Measurements from ENCODE around the gene EEPD1. TPM values are rescaled to one million over a fixed set of nuclear protein-coding genes. Genes with fewer than 3 reads are reported as not detected.

Gene EEPD1
- total RNA-seq, 2 experiments from 2014 or later = 1.3 TPM

GRCh38 chr7:36301914-36302771, 149.1 kb downstream of the EEPD1 start:
- POLR2A ChIA-PET = interaction anchor here (0.6 kb wide), 1 partner anchor 317 kb away, joined by 3 read pairs; no protein-coding TSS in a partner anchor
- Mint-ChIP-seq H3K27ac (no peak overlapping the region), H3K27me3 (no peaks in the 10 kb centered on the region), H3K9me3 (ENCODE audit: low read depth) (no peaks in the 10 kb centered on the region), H3K4me1 (no peaks in the 10 kb centered on the region), H3K36me3 (ENCODE audit: low read depth) (no peaks in the 10 kb centered on the region), H3K4me3 (no peak overlapping the region)
- DNase-seq (no peak), ATAC-seq (no peak)
- intact Hi-C loops (cut with DNase I, micrococcal nuclease) = no loop called here
- CTCF ChIA-PET = interaction anchor here (1.1 to 3.4 kb wide), 4 partner anchors 10 to 326 kb away, joined by 4 to 17 read pairs (median 8); no protein-coding TSS in a partner anchor

- H3K36me3 Mint-ChIP-seq (ENCODE audit: low read depth) = no peaks in the 10 kb centered on the region
- intact Hi-C loops (cut with DNase I, micrococcal nuclease) = no loop called here
- H3K9me3 Mint-ChIP-seq (ENCODE audit: low read depth) = no peaks in the 10 kb centered on the region
- no peaks in the 10 kb centered on the region for H3K27me3 Mint-ChIP-seq
- ChIA-PET CTCF (interaction anchor here (0.6 to 1.2 kb wide), 5 partner anchors 10 to 326 kb away, joined by 3 to 4 read pairs (median 3); no protein-coding TSS in a partner anchor), POLR2A (no interaction called here)
- ATAC-seq (no peak), DNase-seq (no peak)
- no peak overlapping the region for H3K27ac Mint-ChIP-seq
- no peaks in the 10 kb centered on the region for H3K4me1 Mint-ChIP-seq
- H3K4me3 Mint-ChIP-seq = no peak overlapping the region
These were observed 150.4 kb downstream of the EEPD1 start for GRCh38 chr7:36303202-36304098.

GRCh38 chr7:36304099-36304425, 151.0 kb downstream of the EEPD1 start:
- no peaks in the 10 kb centered on the region for H3K27me3 Mint-ChIP-seq
- intact Hi-C loops (cut with DNase I, micrococcal nuclease) = no loop called here
- POLR2A ChIA-PET = no interaction called here

GRCh38 chr7:36305226-36305625, 152.2 kb downstream of the EEPD1 start:
- no peak overlapping the region for H3K4me3 Mint-ChIP-seq
- POLR2A ChIA-PET = no interaction called here
- no peaks in the 10 kb centered on the region for H3K9me3 Mint-ChIP-seq (ENCODE audit: low read depth)

More at GRCh38 chr7:36304099-36304425, 151.0 kb downstream of the EEPD1 start:
- ATAC-seq (no peak), DNase-seq (no peak)
- Mint-ChIP-seq H3K9me3 (ENCODE audit: low read depth) (no peaks in the 10 kb centered on the region), H3K4me1 (no peaks in the 10 kb centered on the region), H3K27ac (no peak overlapping the region), H3K36me3 (ENCODE audit: low read depth) (no peaks in the 10 kb centered on the region), H3K4me3 (no peak overlapping the region)
- CTCF ChIA-PET = interaction anchor here (1.2 kb wide), 1 partner anchor 16 kb away, joined by 3 read pairs; no protein-coding TSS in a partner anchor

GRCh38 chr7:36305648-36306047, 152.6 kb downstream of the EEPD1 start:
- no peaks in the 10 kb centered on the region for H3K4me1 Mint-ChIP-seq
- no peaks in the 10 kb centered on the region for H3K27me3 Mint-ChIP-seq
- intact Hi-C loops (cut with DNase I, micrococcal nuclease) = no loop called here
- H3K36me3 Mint-ChIP-seq (ENCODE audit: low read depth) = no peaks in the 10 kb centered on the region
- ChIA-PET POLR2A (no interaction called here), CTCF (interaction anchor here (0.7 to 1.2 kb wide), 6 partner anchors 12 to 450 kb away, joined by 3 to 6 read pairs (median 4); no protein-coding TSS in a partner anchor)
- DNase-seq (no peak), ATAC-seq (no peak)
- H3K9me3 Mint-ChIP-seq (ENCODE audit: low read depth) = no peaks in the 10 kb centered on the region
- no peak overlapping the region for H3K4me3 Mint-ChIP-seq
- H3K27ac Mint-ChIP-seq = no peak overlapping the region

More at GRCh38 chr7:36305226-36305625, 152.2 kb downstream of the EEPD1 start:
- no peak for DNase-seq
- H3K27ac Mint-ChIP-seq = no peak overlapping the region
- H3K27me3 Mint-ChIP-seq = no peaks in the 10 kb centered on the region
- no peaks in the 10 kb centered on the region for H3K4me1 Mint-ChIP-seq
- CTCF ChIA-PET = interaction anchor here (0.6 to 1.2 kb wide), 6 partner anchors 13 to 451 kb away, joined by 3 to 5 read pairs (median 4); no protein-coding TSS in a partner anchor
- intact Hi-C loops (cut with DNase I, micrococcal nuclease) = no loop called here
- ATAC-seq = no peak
- H3K36me3 Mint-ChIP-seq (ENCODE audit: low read depth) = no peaks in the 10 kb centered on the region

GRCh38 chr7:36306222-36306621, 153.2 kb downstream of the EEPD1 start:
- intact Hi-C loops (cut with DNase I, micrococcal nuclease) = no loop called here
- ATAC-seq (no peak), DNase-seq (no peak)
- Mint-ChIP-seq H3K27ac (no peak overlapping the region), H3K4me1 (no peaks in the 10 kb centered on the region), H3K9me3 (ENCODE audit: low read depth) (no peaks in the 10 kb centered on the region), H3K36me3 (ENCODE audit: low read depth) (no peaks in the 10 kb centered on the region), H3K4me3 (no peak overlapping the region), H3K27me3 (no peaks in the 10 kb centered on the region)
- ChIA-PET POLR2A (no interaction called here), CTCF (interaction anchor here (0.7 to 1.2 kb wide), 5 partner anchors 12 to 321 kb away, joined by 3 to 6 read pairs (median 5); no protein-coding TSS in a partner anchor)

- Mint-ChIP-seq H3K27ac (no peak overlapping the region), H3K36me3 (ENCODE audit: low read depth) (no peaks in the 10 kb centered on the region), H3K4me3 (no peak overlapping the region), H3K4me1 (no peaks in the 10 kb centered on the region), H3K9me3 (ENCODE audit: low read depth) (no peaks in the 10 kb centered on the region), H3K27me3 (no peaks in the 10 kb centered on the region)
- DNase-seq (no peak), ATAC-seq (no peak)
- ChIA-PET POLR2A (no interaction called here), CTCF (interaction anchor here (0.8 to 1.2 kb wide), 2 partner anchors 14 to 322 kb away, joined by 5 to 6 read pairs; no protein-coding TSS in a partner anchor)
- intact Hi-C loops (cut with DNase I, micrococcal nuclease) = no loop called here
These were observed 153.7 kb downstream of the EEPD1 start for GRCh38 chr7:36306722-36307121.

GRCh38 chr7:36308031-36308430, 155.0 kb downstream of the EEPD1 start:
- ATAC-seq = no peak

GRCh38 chr7:36309301-36309700, 156.2 kb downstream of the EEPD1 start:
- no peaks in the 10 kb centered on the region for H3K27me3 Mint-ChIP-seq
- H3K36me3 Mint-ChIP-seq (ENCODE audit: low read depth) = no peaks in the 10 kb centered on the region
- H3K9me3 Mint-ChIP-seq (ENCODE audit: low read depth) = no peaks in the 10 kb centered on the region
- POLR2A ChIA-PET = no interaction called here
- no peak for DNase-seq
- no peaks in the 10 kb centered on the region for H3K4me1 Mint-ChIP-seq
- no peak for ATAC-seq
- no peak overlapping the region for H3K4me3 Mint-ChIP-seq
- intact Hi-C loops (cut with DNase I, micrococcal nuclease) = no loop called here
- no peak overlapping the region for H3K27ac Mint-ChIP-seq
- CTCF ChIA-PET = interaction anchor here (1.5 kb wide), 1 partner anchor 10 kb away, joined by 5 read pairs; no protein-coding TSS in a partner anchor

More at GRCh38 chr7:36308031-36308430, 155.0 kb downstream of the EEPD1 start:
- Mint-ChIP-seq H3K9me3 (ENCODE audit: low read depth) (no peaks in the 10 kb centered on the region), H3K36me3 (ENCODE audit: low read depth) (no peaks in the 10 kb centered on the region), H3K27ac (no peak overlapping the region), H3K4me3 (no peak overlapping the region), H3K27me3 (no peaks in the 10 kb centered on the region), H3K4me1 (no peaks in the 10 kb centered on the region)
- no peak for DNase-seq
- CTCF ChIA-PET = interaction anchor here (1.1 to 1.5 kb wide), 2 partner anchors 11 to 18 kb away, joined by 4 to 5 read pairs; no protein-coding TSS in a partner anchor
- intact Hi-C loops (cut with DNase I, micrococcal nuclease) = no loop called here
- POLR2A ChIA-PET = no interaction called here

GRCh38 chr7:36309716-36310115, 156.7 kb downstream of the EEPD1 start:
- DNase-seq (no peak), ATAC-seq (no peak)
- intact Hi-C loops (cut with DNase I, micrococcal nuclease) = no loop called here
- Mint-ChIP-seq H3K9me3 (ENCODE audit: low read depth) (no peaks in the 10 kb centered on the region), H3K4me3 (no peak overlapping the region), H3K4me1 (no peaks in the 10 kb centered on the region), H3K36me3 (ENCODE audit: low read depth) (no peaks in the 10 kb centered on the region), H3K27me3 (no peaks in the 10 kb centered on the region), H3K27ac (no peak overlapping the region)
- POLR2A ChIA-PET = no interaction called here
- CTCF ChIA-PET = no interaction called here

- intact Hi-C loops (cut with DNase I, micrococcal nuclease) = no loop called here
- Mint-ChIP-seq H3K27ac (no peak overlapping the region), H3K36me3 (ENCODE audit: low read depth) (no peaks in the 10 kb centered on the region), H3K4me1 (peaks cover 2% of the 10 kb centered on the region), H3K4me3 (no peak overlapping the region), H3K9me3 (ENCODE audit: low read depth) (no peaks in the 10 kb centered on the region), H3K27me3 (no peaks in the 10 kb centered on the region)
- no peak for DNase-seq
- ATAC-seq = no peak
- ChIA-PET POLR2A (no interaction called here), CTCF (no interaction called here)
These were observed 157.8 kb downstream of the EEPD1 start for GRCh38 chr7:36310897-36311296.
